HL-60 (cell line): Measurements from ENCODE around the gene HS3ST3A1.

Experiments used
- DNase-seq, 2 experiments: peaks; one replicate each; pipeline ENCODE4 v3.0.0-alpha.2; 2010 to 2020; ENCODE audit warnings: low read depth in 1 of 2, low spot score in 1 of 2
- H3K27ac ChIP-seq: fragments of 250-450 bp; sonication (Bioruptor Pico); replicated peaks from 2 replicates; pipeline ENCODE4 v1.5.1; 2020; ENCODE audit warnings: mild to moderate bottlenecking, moderate library complexity
- H3K27me3 ChIP-seq: fragments of 250-450 bp; sonication (Bioruptor Pico); 2 replicates; pipeline ENCODE4 v1.5.1; 2021; ENCODE audit warnings: mild to moderate bottlenecking, moderate library complexity; ENCODE audit not compliant: insufficient read depth, poor library complexity, severe bottlenecking
- H3K4me3 ChIP-seq: replicated peaks from 2 replicates; pipeline ENCODE4 v1.5.1; 2011; ENCODE audit warnings: mild to moderate bottlenecking, control low read depth, low read length; ENCODE audit not compliant: insufficient read depth
- GABPA ChIP-seq: IDR thresholded peaks from 2 replicates; pipeline ENCODE4 v1.6.1; 2012; ENCODE audit warnings: low read depth
- POLR2AphosphoS5 ChIP-seq: IDR thresholded peaks from 2 replicates; pipeline ENCODE4 v1.6.1; 2012; ENCODE audit warnings: low read depth
- REST ChIP-seq: IDR thresholded peaks from 2 replicates; pipeline ENCODE4 v1.6.1; 2012; ENCODE audit warnings: low read depth; ENCODE audit not compliant: insufficient replicate concordance
- SPI1 ChIP-seq: IDR thresholded peaks from 2 replicates; pipeline ENCODE4 v1.6.1; 2012; ENCODE audit warnings: low read depth, mild to moderate bottlenecking, borderline replicate concordance
- TF ChIP-seq, protein P1 (sequence below): IDR thresholded peaks from one replicate; pipeline ENCODE4 v1.5.1; 2011; ENCODE audit warnings: low read length, control low read depth, inconsistent platforms; ENCODE audit not compliant: insufficient read depth

HS3ST3A1 gene

GRCh38 chr17:13520899-13521572 lies 80.7 kb downstream of the HS3ST3A1 start:
- H3K4me3 ChIP-seq, result no peak overlapping the region
- H3K27ac ChIP-seq, result no peak overlapping the region
- H3K27me3 ChIP-seq, result no peaks in the 10 kb centered on the region
- TF ChIP-seq REST (no peak), POLR2AphosphoS5 (no peak), SPI1 (no peak), GABPA (no peak)
- TF ChIP-seq, protein P1, sequence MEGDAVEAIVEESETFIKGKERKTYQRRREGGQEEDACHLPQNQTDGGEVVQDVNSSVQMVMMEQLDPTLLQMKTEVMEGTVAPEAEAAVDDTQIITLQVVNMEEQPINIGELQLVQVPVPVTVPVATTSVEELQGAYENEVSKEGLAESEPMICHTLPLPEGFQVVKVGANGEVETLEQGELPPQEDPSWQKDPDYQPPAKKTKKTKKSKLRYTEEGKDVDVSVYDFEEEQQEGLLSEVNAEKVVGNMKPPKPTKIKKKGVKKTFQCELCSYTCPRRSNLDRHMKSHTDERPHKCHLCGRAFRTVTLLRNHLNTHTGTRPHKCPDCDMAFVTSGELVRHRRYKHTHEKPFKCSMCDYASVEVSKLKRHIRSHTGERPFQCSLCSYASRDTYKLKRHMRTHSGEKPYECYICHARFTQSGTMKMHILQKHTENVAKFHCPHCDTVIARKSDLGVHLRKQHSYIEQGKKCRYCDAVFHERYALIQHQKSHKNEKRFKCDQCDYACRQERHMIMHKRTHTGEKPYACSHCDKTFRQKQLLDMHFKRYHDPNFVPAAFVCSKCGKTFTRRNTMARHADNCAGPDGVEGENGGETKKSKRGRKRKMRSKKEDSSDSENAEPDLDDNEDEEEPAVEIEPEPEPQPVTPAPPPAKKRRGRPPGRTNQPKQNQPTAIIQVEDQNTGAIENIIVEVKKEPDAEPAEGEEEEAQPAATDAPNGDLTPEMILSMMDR, result no peak
- no peak for DNase-seq

DNA sequence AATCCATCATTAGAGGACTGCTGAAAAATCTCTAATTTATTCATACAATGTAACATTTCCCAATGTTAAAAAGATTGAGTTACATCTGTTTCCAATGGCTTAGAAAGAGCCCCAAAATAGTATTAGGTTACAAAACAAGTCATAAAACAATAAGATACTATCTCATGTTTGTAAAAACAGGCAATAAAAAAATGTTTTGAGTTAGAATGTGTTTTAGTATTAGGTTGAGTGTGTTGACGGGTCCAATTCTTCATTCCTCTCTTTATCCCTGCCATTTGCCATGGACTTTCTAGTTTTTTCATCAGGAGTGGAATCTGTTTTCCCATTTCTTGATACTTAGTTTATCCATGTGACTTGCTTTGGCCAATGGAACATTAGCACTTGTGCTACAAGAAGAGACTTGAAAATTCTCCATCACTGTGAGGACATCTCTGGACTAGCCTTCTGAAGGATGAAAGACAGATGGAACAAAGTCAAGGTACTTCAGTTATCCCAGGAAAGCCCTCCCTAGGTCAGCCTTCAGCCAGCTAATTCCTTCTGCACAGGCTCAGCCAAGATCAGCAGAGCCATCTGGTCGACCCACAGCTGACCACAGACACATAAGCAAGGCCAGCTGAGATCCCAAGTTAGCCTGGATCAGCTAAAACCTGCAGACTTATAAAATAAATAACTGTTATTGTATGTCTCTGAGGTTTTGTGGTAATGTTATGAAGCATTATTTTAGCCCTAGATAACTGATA lies 83.3 kb downstream of the HS3ST3A1 start:
- TF ChIP-seq REST (no peak), SPI1 (no peak), POLR2AphosphoS5 (no peak), GABPA (no peak)
- TF ChIP-seq, protein P1, result no peak
- no peak overlapping the region for H3K4me3 ChIP-seq
- H3K27ac ChIP-seq, result no peak overlapping the region
- DNase-seq, result no peak
- no peaks in the 10 kb centered on the region for H3K27me3 ChIP-seq

GRCh38 chr17:13513039-13513405 lies 88.7 kb downstream of the HS3ST3A1 start:
- Histone ChIP-seq H3K4me3 (no peak overlapping the region), H3K27me3 (no peaks in the 10 kb centered on the region), H3K27ac (no peak overlapping the region)
- TF ChIP-seq REST, result no peak
- no peak for TF ChIP-seq SPI1
- TF ChIP-seq, protein P1, result no peak
- no peak for TF ChIP-seq POLR2AphosphoS5
- no peak for TF ChIP-seq GABPA
- DNase-seq, result no peak
